NCI-H524 (cell line): ENCODE measurements around the gene TNNI3.
"Not testable (repeated sequence)": the region's sequence is repeated elsewhere in the genome, so short reads cannot be mapped to it uniquely, and the experiment has no call there.

Experiments
- DNase-seq, 2 experiments: peaks; one replicate each; lab custom pipeline; 2025; lab: John Stamatoyannopoulos, UW

The TNNI3 gene

DNA sequence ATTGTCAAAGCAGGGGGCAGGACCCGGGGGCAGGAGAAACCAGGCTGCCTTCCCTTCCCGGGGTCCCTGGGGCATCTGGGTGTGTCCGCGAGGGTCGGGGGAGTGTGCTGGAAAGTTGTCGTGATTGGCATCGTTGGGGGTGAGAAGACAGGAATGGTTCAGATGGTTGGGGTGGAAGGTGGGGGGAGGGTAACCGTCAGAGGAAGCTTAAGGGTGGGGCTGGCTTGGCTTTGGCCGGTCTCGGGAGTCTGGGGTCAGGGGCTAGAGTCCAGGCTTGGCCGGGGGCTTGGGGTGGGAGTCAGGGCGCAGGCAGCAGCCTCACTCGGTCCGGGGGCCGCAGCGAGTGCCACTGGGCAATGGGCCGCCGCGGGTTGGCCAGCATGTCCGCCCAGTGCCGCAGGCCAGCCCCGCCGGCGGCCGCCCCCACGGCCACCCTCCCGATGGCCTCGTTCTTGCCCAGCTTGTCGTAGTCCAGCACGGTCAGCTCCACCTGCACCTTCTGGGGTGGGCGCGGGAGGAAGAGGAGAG, 15.7 kb upstream of the TNNI3 start:
- DNase-seq: no peak

GRCh38 chr19:55172741-55173140, 15.2 kb upstream of the TNNI3 start:
- DNase-seq: no peak

GRCh38 chr19:55172318-55172717, 14.8 kb upstream of the TNNI3 start:
- not testable (repeated sequence) for DNase-seq

- DNase-seq: no peak
Measured at GRCh38 chr19:55171440-55171839, 13.9 kb upstream of the TNNI3 start.

DNA sequence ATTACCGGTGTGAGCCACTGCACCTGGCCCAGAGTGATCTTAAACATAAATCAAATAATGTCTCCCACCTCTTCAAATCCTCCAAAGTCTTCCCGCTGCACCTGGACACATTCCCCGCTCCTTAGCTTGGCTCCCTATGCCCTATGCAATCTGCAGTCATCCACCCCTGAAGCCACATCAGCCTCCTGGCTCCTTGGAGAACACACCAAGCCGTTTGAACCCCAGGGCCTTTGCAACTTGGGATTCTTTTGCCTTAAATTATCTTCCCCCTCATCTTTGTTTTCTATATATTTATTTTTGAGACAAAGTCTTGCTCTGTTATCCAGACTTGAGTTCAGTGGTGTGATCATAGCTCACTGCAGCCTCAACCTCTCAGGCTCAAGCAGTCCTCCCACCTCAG, 11.6 kb upstream of the TNNI3 start:
- no peak for DNase-seq

- peak; percentile 95 to 96 for DNase-seq
Measured at GRCh38 chr19:55166530-55167268, 9.2 kb upstream of the TNNI3 start, which contains the start of gene DNAAF3. Gene DNAAF3, minus strand, starts transcription at chr19:55166613. Its CDS starts 200 bp downstream, at chr19:55166413.

- DNase-seq: peak; percentile 74 to 85
Measured at GRCh38 chr19:55165952-55166529, 8.5 kb upstream of the TNNI3 start.

- peak; percentile 18 to 34 for DNase-seq
Measured at GRCh38 chr19:55161571-55162322, 4.2 kb upstream of the TNNI3 start.

DNA sequence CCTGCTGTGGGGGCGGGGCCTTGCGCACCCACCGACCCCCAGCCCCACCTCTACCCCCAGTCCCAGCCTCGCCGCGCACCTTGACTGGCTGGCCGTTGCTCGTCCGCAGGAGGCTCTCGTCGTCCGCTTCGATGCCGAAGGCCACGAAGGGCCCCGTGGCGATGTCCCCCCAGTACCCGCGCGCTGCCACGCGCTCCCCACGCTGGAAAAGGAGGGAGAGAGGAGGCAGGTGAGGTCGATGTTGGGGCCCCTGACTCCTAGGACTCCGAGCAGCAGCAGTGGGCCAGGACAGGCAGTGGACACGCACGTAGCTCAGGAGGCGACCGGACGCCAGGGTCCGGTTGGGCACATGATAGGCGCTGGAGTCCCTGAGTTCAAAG, 3.4 kb upstream of the TNNI3 start:
- no peak for DNase-seq

DNA sequence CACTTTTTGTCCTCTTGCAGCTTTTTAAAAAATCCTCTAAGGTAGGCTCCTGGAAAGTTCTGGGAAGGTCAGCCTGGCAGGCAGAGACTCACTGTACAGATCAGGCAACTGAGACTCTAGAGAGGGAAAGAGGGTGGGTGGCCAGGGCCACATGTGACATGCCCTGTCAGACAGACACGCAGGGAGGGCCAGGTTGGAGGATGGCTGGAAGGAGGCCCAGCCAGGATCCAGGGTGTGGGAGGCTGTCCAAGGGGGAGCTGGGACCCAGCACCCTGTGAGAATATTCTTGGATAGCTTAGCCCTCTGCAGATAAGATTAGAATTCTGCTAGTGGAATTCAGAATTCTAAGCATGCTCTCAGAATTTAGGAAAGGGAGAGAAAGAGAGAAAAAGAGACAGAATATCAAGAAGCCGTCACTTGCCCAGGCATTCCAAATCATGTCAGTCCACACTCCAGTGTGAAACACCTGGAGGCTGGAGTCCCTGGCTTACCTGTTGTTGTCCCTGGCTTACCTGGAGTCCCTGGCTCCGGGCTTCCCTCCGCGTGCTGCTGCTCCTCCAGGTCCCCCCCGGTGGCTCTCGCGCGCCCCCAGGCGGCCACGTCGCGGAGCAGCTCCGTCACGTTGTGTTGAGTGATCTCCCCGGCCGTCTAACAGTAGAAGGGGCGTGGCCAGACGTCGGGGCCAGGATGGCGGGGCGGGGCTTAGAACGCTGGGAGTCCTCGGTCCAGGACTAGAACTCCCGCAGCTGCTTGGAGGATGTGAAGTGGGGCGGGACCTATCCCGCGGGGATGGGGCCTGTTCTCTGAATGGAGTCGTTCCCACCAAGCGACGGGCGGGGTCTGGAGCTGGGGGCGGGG, 2.8 kb upstream of the TNNI3 start:
- DNase-seq: peak; percentile 71 to 82

DNA sequence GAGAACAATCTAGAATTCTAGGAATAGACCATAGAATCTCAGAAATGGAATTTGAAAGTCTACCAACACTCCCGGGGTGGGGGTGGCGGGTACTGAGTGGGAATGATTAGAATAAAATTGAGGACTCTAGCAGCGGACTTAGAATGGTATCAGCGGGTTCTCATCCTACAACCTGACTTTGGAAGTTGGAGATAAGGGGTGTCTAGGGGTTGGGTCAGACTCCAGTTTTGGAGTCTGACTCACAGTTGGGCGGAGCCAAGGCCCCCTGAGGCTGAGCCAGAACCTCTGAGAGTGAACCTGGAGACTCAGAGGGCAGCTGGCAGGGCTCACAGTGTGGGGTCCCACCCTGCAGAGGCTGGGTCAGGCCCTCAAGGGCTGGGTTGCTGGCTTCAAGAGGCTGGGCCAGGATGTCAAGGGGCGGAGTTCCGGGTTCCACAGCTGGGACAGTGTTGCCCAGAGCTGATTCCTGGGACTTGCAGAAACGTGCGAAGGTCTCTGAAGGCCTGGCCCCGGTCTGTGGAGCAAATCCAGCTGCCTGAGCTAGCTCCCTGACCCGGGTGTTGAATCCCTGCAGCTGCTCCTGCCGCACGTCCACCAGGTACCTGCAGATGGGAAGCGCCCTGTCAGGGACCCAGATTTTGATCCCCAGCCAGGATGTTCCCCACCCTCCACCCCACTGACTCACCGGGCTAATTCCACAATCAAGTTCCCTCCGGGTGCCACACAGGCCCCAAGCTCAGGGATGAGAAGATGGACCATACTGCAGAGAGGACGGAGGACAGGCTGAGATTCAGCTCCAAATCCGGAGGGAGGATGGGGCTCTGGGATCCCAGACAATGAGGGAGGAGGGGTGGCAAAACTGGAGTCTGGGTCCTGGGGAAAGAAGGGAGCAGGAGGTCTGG, 1.6 kb upstream of the TNNI3 start:
- DNase-seq: no peak

- no peak for DNase-seq
Measured at GRCh38 chr19:55158423-55158822, 891 bp upstream of the TNNI3 start.

DNA sequence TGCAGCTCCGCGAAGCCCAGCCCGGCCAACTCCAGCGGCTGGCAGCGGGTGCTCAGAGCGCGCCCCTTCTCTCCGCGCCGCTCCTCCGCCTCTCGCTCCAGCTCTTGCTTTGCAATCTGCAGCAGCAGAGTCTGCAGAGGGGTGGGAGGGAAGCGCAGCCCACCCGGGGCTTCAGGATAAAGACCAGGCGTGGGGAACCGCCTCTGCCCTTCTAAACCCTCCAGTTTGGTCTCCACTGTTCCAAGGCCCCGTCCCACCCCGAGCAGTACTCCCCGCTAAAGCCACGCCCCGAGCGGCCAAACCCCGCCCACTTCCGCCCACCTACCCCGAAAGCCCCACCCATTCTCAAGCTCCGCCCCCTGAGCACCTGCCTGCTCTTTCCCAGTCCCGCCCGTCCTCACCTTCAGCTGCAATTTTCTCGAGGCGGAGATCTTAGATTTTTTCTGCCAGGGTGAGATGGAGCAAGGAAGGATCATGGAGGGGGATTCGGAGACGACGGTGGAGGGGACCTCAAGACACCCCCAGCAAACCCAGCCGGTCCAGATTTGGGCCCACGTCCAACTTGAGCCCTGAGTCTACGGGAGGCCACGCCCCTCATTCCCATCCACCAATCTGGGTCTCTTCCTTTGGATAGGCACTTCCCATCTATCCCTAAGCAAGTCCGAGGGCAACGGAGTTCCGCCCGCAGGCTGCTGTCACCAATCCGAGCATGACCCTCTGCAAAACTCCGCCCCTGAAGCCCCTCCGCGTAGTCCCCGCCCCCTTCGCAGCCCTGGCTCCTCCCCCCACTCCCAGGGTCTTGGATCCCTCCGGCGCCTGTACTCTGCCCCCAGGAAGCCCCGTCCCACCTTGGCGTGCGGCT, 1.1 kb downstream of the TNNI3 start:
- DNase-seq: no peak

GRCh38 chr19:55155784-55156183, 1.7 kb downstream of the TNNI3 start:
- DNase-seq: not testable (repeated sequence)

GRCh38 chr19:55153652-55154264, 3.8 kb downstream of the TNNI3 start:
- no peak for DNase-seq

DNA sequence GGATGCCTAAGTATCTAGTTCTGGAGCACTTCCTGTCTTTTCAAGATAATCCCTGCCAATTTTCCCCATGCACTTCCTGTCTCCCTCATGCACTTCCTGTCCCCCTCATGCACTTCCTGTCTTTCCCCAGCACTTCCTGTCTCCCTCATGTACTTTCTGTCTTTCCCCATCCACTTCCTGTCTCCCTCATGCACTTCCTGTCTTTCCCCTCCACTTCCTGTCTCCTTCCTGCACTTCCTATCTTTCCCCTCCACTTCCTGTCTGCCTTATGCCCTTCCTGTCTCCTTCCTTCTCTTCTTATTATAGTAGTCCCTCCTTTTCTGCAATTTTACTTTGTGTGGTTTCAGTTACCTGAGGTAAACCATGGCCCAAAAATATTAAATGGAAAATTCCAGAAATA, 5.5 kb downstream of the TNNI3 start:
- peak; percentile 42 to 80 for DNase-seq

DNA sequence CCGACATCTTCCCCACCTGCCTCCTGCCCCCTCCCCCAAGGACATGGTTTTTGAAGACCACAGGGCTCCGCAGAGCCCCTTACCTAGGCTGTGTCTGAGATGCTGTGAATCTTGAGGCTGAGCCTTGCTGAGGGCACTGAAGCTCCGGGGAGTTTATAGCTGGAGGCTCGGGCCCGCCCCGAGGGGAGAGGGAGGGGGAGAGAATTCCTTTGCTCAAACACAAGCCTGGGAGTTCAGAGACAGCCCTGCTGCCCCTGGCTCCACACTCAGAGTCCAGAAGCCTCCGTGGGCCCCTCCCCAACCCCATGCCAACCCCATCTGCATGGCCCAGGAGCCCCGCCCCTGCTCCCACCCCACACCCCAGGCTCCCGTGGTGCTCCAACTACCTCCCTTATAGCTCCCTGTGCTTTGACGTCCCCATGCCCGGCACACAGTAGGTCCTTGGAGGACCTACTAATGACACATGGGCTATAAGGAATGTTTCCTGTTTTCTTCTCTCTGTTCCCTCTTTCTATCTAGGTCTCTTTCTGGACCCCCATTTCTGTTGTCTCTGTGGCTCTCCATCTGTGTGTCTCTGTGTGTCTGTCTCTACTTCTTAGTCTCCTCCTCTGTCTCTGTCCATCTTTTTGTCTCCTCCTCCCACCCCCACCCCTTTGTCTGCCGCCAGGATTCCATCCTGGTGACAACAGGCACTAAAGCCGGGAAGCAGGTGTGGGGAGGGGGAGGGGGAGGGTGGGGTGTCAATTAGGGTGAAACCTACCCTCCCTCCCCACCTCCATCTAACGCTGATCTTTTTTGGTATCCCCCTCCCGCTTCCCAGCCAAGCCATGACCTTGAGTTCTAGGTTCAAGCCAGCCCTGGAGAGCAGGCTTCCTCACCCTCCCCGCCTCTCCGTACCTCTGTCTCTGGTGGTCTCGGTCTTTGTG, 8.2 kb downstream of the TNNI3 start, which contains the start of gene TNNT1:
Gene TNNT1, minus strand, starts transcription at position 129 of the 926 bp plus-strand sequence. CDS start 2,049 bp downstream, outside the sequence.
- peak in 1 of 2 experiments; percentile 14 for DNase-seq
